GM18951 (cell line): ENCODE data around the gene AARS2.
"Not testable (repeated sequence)": the region's sequence is repeated elsewhere in the genome, so short reads cannot be mapped to it uniquely, and the experiment has no call there.

Experiments
- POLR2A ChIP-seq: IDR thresholded peaks from 4 replicates; pipeline ENCODE4 v1.6.1; 2011; ENCODE audit warnings: mild to moderate bottlenecking; ENCODE audit not compliant: insufficient read length, insufficient read depth; ENCODE audit errors: extremely low read depth
- in situ Hi-C: fragments of 300-500 bp; cut with MboI; formaldehyde crosslinking; loops from one replicate; pipeline ENCODE4 v1.12.0; 2022; ENCODE audit warnings: low sequenced_read_pairs, mixed read lengths, inconsistent platforms; ENCODE audit not compliant: unreplicated experiment

Gene AARS2

GRCh38 chr6:44316481-44316880 is 3.3 kb upstream of the AARS2 start:
- in situ Hi-C loops: no loop called here
- no peak for TF ChIP-seq POLR2A

DNA sequence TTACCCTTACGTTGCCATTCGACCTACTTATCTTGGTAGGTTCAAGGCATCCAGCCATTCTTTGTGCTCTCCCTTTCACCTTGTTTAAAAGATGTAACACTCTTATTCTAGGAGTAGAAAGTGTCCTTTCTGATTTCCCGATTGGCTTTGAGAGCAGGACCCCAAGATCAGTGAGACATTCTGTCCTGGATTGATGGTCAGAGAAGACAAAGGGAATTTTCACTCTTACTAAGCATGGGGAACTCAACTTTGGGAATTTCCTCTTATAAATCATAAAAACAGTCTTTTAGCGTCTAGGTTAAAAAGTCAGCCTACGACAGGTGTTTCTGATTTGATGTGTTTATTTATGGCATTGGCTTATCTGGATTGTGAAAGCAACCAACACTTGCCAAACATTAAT is 2.8 kb upstream of the AARS2 start:
- in situ Hi-C loops: no loop called here
- TF ChIP-seq POLR2A: no peak

- in situ Hi-C loops: no loop called here
- no peak for TF ChIP-seq POLR2A
These were observed 2.4 kb upstream of the AARS2 start for GRCh38 chr6:44315516-44315915.

- in situ Hi-C loops: not testable (repeated sequence)
These were observed 1.5 kb upstream of the AARS2 start for GRCh38 chr6:44314657-44315056.

DNA sequence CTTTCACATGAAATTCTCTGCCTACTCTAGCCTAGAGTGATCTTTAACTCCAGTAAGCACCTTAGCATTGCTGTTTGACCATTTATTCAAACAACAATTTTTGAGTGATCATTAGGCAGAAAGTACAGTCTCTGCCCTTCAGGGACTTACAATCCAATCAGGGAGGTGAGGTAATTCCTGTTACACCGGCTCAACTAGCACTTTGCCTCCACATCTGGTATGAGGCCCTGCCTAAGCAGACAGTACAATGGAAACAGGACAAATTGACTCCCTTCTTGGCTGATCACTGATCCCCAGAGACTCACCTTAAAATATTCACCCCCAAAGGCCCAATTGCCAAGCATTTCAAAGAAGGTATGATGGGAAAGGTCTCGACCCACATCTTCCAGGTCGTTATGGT is 1.4 kb downstream of the AARS2 start:
- in situ Hi-C loops: no loop called here
- no peak for TF ChIP-seq POLR2A

DNA sequence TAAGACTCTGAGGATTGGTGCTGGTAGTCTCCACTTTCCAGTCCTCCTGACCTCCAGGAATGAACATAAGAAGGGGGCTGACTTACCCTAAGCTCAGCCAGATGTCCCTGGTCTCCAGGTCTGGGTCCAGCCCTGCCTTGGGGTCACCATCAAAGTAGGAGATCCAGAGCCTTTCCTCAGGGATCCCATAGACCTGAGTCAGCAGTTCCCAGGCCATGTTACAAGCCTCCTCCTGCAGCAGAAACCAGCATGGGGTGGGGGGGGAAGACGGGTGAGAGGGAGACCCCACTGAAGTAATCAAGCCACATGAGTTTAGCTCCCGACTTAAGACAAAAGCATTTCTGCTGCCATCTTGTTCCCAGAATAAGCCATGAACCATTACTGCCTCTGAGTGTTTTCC is 1.8 kb downstream of the AARS2 start:
- in situ Hi-C loops: no loop called here
- TF ChIP-seq POLR2A: no peak

- in situ Hi-C loops: no loop called here
- TF ChIP-seq POLR2A: no peak
These were observed 2.9 kb downstream of the AARS2 start for GRCh38 chr6:44310241-44310640.

GRCh38 chr6:44309631-44310030 is 3.5 kb downstream of the AARS2 start:
- in situ Hi-C loops: no loop called here
- TF ChIP-seq POLR2A: no peak

DNA sequence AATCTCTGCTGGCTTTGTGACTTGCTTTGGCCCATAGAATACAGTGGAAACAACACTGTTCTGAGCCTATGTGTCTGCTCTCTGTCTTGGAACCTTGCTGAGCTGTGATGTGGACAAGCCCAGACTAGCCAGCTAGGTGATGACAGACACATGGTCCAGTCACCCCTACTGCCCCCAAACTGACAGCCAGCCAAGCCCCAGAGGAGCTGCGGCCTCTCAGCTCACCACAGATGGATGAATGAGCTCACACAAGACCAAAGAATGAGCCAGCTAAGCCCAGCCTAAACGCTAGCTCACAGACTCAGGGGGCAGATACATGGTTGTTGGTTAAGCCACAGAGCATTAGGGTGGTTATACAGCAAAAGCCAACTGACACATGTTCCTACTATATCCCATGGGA is 4.1 kb downstream of the AARS2 start:
- no peak for TF ChIP-seq POLR2A
- in situ Hi-C loops: no loop called here

GRCh38 chr6:44307217-44307616 is 5.9 kb downstream of the AARS2 start:
- TF ChIP-seq POLR2A: no peak
- in situ Hi-C loops: no loop called here

DNA sequence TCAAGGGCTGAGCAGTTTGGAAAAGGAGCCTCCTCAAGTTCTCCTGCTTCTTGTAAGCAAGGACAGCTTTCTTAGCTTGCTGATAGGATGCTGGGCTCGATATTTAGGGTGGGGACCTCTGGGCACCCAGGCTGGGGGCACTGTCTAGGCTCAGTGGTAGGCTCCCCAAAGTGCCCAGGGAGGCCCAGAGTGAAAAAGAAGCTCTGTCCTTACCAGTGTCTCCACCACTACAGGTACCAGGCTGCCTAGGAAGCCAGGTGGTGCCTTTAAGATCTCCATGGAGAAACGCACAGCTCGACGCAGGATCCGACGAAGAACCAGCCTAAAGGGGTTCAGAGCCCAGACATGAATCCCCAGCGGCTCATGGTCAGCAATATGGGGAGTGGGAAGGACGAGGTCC is 6.4 kb downstream of the AARS2 start:
- in situ Hi-C loops: no loop called here
- no peak for TF ChIP-seq POLR2A

GRCh38 chr6:44305200-44305725 is 7.9 kb downstream of the AARS2 start:
- in situ Hi-C loops: no loop called here
- TF ChIP-seq POLR2A: no peak

DNA sequence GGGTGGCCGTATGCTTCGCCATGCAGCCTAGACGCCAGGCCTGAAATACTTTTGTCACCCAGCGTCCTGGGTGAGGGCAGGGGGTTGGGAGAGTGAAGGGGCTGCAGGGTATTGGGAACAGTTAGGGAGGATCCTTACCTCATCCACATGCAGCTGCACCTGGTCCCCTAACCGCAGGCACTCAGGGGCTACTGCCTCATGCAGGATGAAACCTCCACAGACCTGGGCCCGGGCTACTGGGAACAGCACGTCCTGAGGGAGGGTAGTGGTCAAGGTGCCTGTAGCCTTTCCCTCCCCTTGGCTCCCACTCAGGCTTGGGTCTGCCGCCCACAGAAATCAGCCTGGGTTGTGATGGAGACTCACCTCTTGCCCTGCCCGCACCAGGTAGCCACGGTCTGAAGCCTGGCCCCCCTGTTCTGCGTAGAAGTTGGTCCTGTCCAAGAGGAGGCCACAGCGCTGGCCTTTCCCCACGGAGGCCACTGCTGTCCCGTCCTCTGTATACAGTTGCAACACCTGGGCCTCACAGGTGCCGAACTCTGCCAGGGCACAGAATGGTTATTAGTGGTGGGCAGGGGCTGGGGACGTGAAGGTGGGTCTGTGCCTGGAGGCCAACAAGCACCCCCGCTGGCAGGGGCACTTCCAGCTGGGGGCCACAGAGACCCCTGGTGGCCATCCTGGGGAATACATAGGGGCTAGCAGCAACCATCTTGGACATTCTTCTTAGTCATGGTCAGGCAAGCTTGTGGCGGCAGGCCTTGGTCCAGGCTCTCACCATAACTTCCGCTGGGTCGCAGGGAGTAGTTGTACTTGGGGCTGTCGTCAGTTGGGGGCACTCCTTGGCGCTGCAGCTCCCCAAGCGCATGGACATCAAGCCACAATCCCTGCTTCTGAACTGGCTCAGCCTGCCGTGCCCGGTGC is 8.6 kb downstream of the AARS2 start:
- in situ Hi-C loops: no loop called here
- TF ChIP-seq POLR2A: no peak

DNA sequence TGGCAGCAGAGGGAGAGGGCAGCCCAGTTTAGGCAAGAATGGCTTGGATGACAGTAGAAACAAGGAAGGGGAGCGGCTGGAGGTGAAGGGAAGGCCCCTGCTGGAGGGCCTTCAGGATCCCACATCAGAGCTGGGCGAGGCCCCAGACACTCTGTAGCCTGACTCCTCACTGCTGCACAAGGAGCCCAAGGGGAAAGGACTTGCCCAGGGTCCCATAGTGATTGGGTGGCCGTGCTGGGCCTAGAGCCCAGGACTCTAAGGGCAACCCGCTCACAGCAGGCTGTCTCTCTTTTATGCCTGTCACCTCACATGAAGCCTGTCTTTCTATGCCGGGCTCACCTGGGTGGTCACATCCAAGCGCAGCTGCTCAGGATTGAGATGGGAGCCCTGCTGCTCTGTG is 9.3 kb downstream of the AARS2 start:
- in situ Hi-C loops: no loop called here
- no peak for TF ChIP-seq POLR2A

DNA sequence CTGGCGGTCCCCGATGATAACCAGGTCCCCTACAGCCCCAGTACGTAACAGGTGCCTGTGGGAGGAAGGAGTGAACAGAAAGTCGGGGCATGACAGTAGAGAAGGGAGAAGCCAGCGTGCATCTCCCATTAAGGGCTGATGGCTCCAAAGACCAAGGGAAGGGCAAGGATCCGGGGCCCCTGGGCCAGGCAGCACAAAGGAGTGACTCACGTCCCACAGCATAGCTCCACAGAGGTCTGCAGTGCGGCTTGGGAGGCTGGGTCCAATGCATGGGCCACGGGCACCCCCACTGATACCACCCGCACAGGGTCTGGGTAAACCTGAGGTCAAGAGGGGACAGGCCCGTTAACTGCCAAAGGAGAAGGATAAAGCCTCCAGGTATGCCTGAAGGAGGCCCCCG is 10.3 kb downstream of the AARS2 start:
- in situ Hi-C loops: no loop called here
- no peak for TF ChIP-seq POLR2A
